Suprapubic skin (tissue), 4 donors: ENCODE data around the gene SMARCC1.
"Not testable (repeated sequence)": the region's sequence is repeated elsewhere in the genome, so short reads cannot be mapped to it uniquely, and the experiment has no call there.

ENCODE experiments used
- EP300 ChIP-seq: sonication (generic); formaldehyde crosslinking; IDR thresholded peaks from one replicate; pipeline ENCODE4 v1.6.1; 2017; ENCODE audit warnings: antibody characterized with exemption
- POLR2A ChIP-seq, 2 donors: fragments of 450-650 bp; IDR thresholded peaks; one replicate each; pipeline ENCODE4 v1.6.1; 2017; ENCODE audit warnings: antibody characterized with exemption in 2 of 2, mild to moderate bottlenecking in 2 of 2, moderate library complexity in 2 of 2
- POLR2AphosphoS5 ChIP-seq, 3 donors: sonication (generic); formaldehyde crosslinking; IDR thresholded peaks; one replicate each; pipeline ENCODE4 v1.6.1; 2017; ENCODE audit warnings: antibody characterized with exemption in 3 of 3
- TF ChIP-seq, protein P1 (sequence below), 2 donors: fragments of 200-600 bp in 1 of 2; fragments of 450-650 bp in 1 of 2; sonication (generic) in 1 of 2; IDR thresholded peaks; one replicate each; pipeline ENCODE4 v1.5.1; 2016 to 2019; ENCODE audit warnings: antibody characterized with exemption in 2 of 2, mild to moderate bottlenecking in 1 of 2, moderate library complexity in 1 of 2

DNA sequence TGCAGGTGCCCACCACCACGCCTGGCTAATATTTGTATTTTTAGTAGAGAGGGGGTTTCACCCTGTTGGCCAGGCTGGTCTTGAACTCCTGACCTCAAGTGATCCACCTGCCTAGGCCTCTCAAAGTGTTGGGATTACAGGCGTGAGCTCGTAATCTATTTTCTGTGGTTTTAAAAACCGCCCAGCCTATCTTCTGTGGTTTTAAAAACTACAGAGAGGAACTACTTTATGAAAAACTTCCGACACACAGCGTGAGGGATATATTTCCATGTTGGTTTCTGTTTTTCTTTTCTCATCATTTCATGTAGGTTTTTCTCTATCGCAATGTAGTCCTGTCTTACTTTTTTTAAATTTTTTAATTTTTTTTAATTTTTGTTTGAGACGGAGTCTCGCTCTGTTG lies 47.8 kb upstream of the SMARCC1 start:
- TF ChIP-seq POLR2AphosphoS5 (IDR thresholded peaks at IDR 0.05); POLR2A (IDR thresholded peaks at IDR 0.05); EP300: not testable (repeated sequence)
- TF ChIP-seq, protein P1, sequence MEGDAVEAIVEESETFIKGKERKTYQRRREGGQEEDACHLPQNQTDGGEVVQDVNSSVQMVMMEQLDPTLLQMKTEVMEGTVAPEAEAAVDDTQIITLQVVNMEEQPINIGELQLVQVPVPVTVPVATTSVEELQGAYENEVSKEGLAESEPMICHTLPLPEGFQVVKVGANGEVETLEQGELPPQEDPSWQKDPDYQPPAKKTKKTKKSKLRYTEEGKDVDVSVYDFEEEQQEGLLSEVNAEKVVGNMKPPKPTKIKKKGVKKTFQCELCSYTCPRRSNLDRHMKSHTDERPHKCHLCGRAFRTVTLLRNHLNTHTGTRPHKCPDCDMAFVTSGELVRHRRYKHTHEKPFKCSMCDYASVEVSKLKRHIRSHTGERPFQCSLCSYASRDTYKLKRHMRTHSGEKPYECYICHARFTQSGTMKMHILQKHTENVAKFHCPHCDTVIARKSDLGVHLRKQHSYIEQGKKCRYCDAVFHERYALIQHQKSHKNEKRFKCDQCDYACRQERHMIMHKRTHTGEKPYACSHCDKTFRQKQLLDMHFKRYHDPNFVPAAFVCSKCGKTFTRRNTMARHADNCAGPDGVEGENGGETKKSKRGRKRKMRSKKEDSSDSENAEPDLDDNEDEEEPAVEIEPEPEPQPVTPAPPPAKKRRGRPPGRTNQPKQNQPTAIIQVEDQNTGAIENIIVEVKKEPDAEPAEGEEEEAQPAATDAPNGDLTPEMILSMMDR (IDR thresholded peaks at IDR 0.05), result not testable (repeated sequence)
